ENCODE measurements around the gene CCDC158.
"Not testable (repeated sequence)": the region's sequence is repeated elsewhere in the genome, so short reads cannot be mapped to it uniquely, and the experiment has no call there.

CCDC158 gene

GRCh38 chr4:76283900-76284299 lies 137.0 kb downstream of the CCDC158 start:
- Histone ChIP-seq H3K36me3 (no peaks in the 10 kb centered on the region), H3K27me3 (no peaks in the 10 kb centered on the region)

GRCh38 chr4:76282941-76283689 lies 137.8 kb downstream of the CCDC158 start:
- H3K4me2 ChIP-seq: no peak overlapping the region
- no peak overlapping the region for H3K4me3 ChIP-seq
- H3K27me3 ChIP-seq: no peaks in the 10 kb centered on the region
- H3K4me1 ChIP-seq: no peaks in the 10 kb centered on the region
- peaks cover 5 to 14% (median 10%) of the 10 kb centered on the region in 11 experiments; a peak in 18 of 22 replicates for H3K9me3 ChIP-seq (replicated peaks in 1 of 11)
- no peaks in the 10 kb centered on the region for H3K36me3 ChIP-seq
- no peak for TF ChIP-seq Cebpa-rat (IDR thresholded peaks at IDR 0.05)
- no peak overlapping the region for H3K27ac ChIP-seq
- no peaks in the 10 kb centered on the region for H4K20me1 ChIP-seq
- H3K9ac ChIP-seq: no peak overlapping the region

More at GRCh38 chr4:76283900-76284299, 137.0 kb downstream of the CCDC158 start:
- H3K4me2 ChIP-seq: no peak overlapping the region
- peaks cover 5 to 14% (median 10%) of the 10 kb centered on the region in 11 experiments; a peak in 18 of 22 replicates for H3K9me3 ChIP-seq (replicated peaks in 1 of 11)
- no peaks in the 10 kb centered on the region for H3K4me1 ChIP-seq
- TF ChIP-seq Cebpa-rat (IDR thresholded peaks at IDR 0.05): no peak
- H4K20me1 ChIP-seq: no peaks in the 10 kb centered on the region
- H3K4me3 ChIP-seq: no peak overlapping the region
- H3K9ac ChIP-seq: no peak overlapping the region
- no peak overlapping the region for H3K27ac ChIP-seq

GRCh38 chr4:76281594-76281993 lies 139.3 kb downstream of the CCDC158 start:
- H4K20me1 ChIP-seq, H3K9ac ChIP-seq, H3K36me3 ChIP-seq: not testable (repeated sequence)

GRCh38 chr4:76280488-76281441 lies 140.2 kb downstream of the CCDC158 start:
- H3K4me1 ChIP-seq: no peaks in the 10 kb centered on the region
- no peaks in the 10 kb centered on the region for H4K20me1 ChIP-seq
- peaks cover 0 to 3% (median 1%) of the 10 kb centered on the region in 11 experiments; a peak in 12 of 22 replicates for H3K9me3 ChIP-seq (replicated peaks in 1 of 11)
- no peak overlapping the region for H3K4me2 ChIP-seq
- H3K36me3 ChIP-seq: no peaks in the 10 kb centered on the region
- no peak for TF ChIP-seq Cebpa-rat (IDR thresholded peaks at IDR 0.05)
- H3K4me3 ChIP-seq: no peak overlapping the region
- H3K27me3 ChIP-seq: no peaks in the 10 kb centered on the region
- H3K27ac ChIP-seq: no peak overlapping the region
- no peak overlapping the region for H3K9ac ChIP-seq

More at GRCh38 chr4:76281594-76281993, 139.3 kb downstream of the CCDC158 start:
- H3K4me1 ChIP-seq, H3K4me2 ChIP-seq, H3K4me3 ChIP-seq, H3K27me3 ChIP-seq, H3K27ac ChIP-seq: not testable (repeated sequence)
- peaks cover 5 to 11% (median 8%) of the 10 kb centered on the region in 11 experiments; a peak in 18 of 22 replicates for H3K9me3 ChIP-seq (replicated peaks in 1 of 11)

GRCh38 chr4:76279462-76279861 lies 141.5 kb downstream of the CCDC158 start:
- Histone ChIP-seq H3K4me3 (no peak overlapping the region), H4K20me1 (no peaks in the 10 kb centered on the region), H3K36me3 (no peaks in the 10 kb centered on the region), H3K4me2 (no peak overlapping the region), H3K27ac (no peak overlapping the region), H3K9ac (no peak overlapping the region), H3K4me1 (no peaks in the 10 kb centered on the region), H3K9me3 (replicated peaks in 1 of 11) (no peaks in the 10 kb centered on the region), H3K27me3 (no peaks in the 10 kb centered on the region)
- no peak for TF ChIP-seq Cebpa-rat (IDR thresholded peaks at IDR 0.05)

- H3K4me3 ChIP-seq: no peak overlapping the region
- no peaks in the 10 kb centered on the region for H3K36me3 ChIP-seq
- H3K9me3 ChIP-seq (replicated peaks in 1 of 11): no peaks in the 10 kb centered on the region
Measured at GRCh38 chr4:76278583-76278982, 142.4 kb downstream of the CCDC158 start.

GRCh38 chr4:76277667-76278066 lies 143.3 kb downstream of the CCDC158 start:
- Histone ChIP-seq H3K9ac (no peak overlapping the region), H3K4me2 (no peak overlapping the region), H3K4me1 (no peaks in the 10 kb centered on the region), H3K27ac (no peak overlapping the region), H3K9me3 (replicated peaks in 1 of 11) (no peaks in the 10 kb centered on the region), H3K36me3 (no peaks in the 10 kb centered on the region), H4K20me1 (no peaks in the 10 kb centered on the region), H3K4me3 (no peak overlapping the region), H3K27me3 (no peaks in the 10 kb centered on the region)
- no peak for TF ChIP-seq Cebpa-rat (IDR thresholded peaks at IDR 0.05)

More at GRCh38 chr4:76278583-76278982, 142.4 kb downstream of the CCDC158 start:
- no peak overlapping the region for H3K4me2 ChIP-seq
- no peak overlapping the region for H3K9ac ChIP-seq
- H3K27ac ChIP-seq: no peak overlapping the region
- no peak for TF ChIP-seq Cebpa-rat (IDR thresholded peaks at IDR 0.05)
- no peaks in the 10 kb centered on the region for H3K27me3 ChIP-seq
- no peaks in the 10 kb centered on the region for H4K20me1 ChIP-seq
- no peaks in the 10 kb centered on the region for H3K4me1 ChIP-seq

GRCh38 chr4:76276813-76277212 lies 144.1 kb downstream of the CCDC158 start:
- no peaks in the 10 kb centered on the region for H3K36me3 ChIP-seq
- no peaks in the 10 kb centered on the region for H3K27me3 ChIP-seq
- no peak overlapping the region for H3K4me3 ChIP-seq
- H3K4me1 ChIP-seq: no peaks in the 10 kb centered on the region
- TF ChIP-seq Cebpa-rat (IDR thresholded peaks at IDR 0.05): no peak
- H4K20me1 ChIP-seq: no peaks in the 10 kb centered on the region
- no peak overlapping the region for H3K9ac ChIP-seq
- no peak overlapping the region for H3K27ac ChIP-seq
- no peak overlapping the region for H3K4me2 ChIP-seq
- no peaks in the 10 kb centered on the region for H3K9me3 ChIP-seq (replicated peaks in 1 of 11)

GRCh38 chr4:76275486-76276124 lies 145.3 kb downstream of the CCDC158 start:
- no peak overlapping the region for H3K4me3 ChIP-seq
- no peaks in the 10 kb centered on the region for H3K9me3 ChIP-seq (replicated peaks in 1 of 11)
- no peaks in the 10 kb centered on the region for H4K20me1 ChIP-seq
- no peaks in the 10 kb centered on the region for H3K27me3 ChIP-seq
- TF ChIP-seq Cebpa-rat (IDR thresholded peaks at IDR 0.05): no peak
- no peaks in the 10 kb centered on the region for H3K36me3 ChIP-seq
- no peaks in the 10 kb centered on the region for H3K4me1 ChIP-seq
- H3K4me2 ChIP-seq: no peak overlapping the region
- no peak overlapping the region for H3K27ac ChIP-seq
- no peak overlapping the region for H3K9ac ChIP-seq
